Chondrocyte (in vitro differentiated cells): ENCODE results near the gene STARD6. TPM values are rescaled to one million over a fixed set of nuclear protein-coding genes. Genes with fewer than 3 reads are reported as not detected.
"Not testable (repeated sequence)": the region's sequence is repeated elsewhere in the genome, so short reads cannot be mapped to it uniquely, and the experiment has no call there.

Experiments
- DNase-seq: peaks from one replicate; pipeline ENCODE4 v3.0.0; 2021; ENCODE audit warnings: mixed read lengths, low spot score
- H3K27ac Mint-ChIP-seq: one replicate; pipeline ENCODE4 v1.8.0; 2021; ENCODE audit warnings: mild to moderate bottlenecking, moderate library complexity, mixed read lengths; ENCODE audit not compliant: unreplicated experiment
- H3K27me3 Mint-ChIP-seq: 2 replicates; pipeline ENCODE4 v1.8.0; 2021; ENCODE audit warnings: low read depth, mixed read lengths
- H3K36me3 Mint-ChIP-seq: 2 replicates; pipeline ENCODE4 v1.8.0; 2021; ENCODE audit warnings: low read depth, mixed read lengths
- H3K4me1 Mint-ChIP-seq: 2 replicates; pipeline ENCODE4 v1.8.0; 2021; ENCODE audit warnings: low read depth, mild to moderate bottlenecking, mixed read lengths
- H3K4me3 Mint-ChIP-seq: one replicate; pipeline ENCODE4 v1.8.0; 2021; ENCODE audit warnings: mild to moderate bottlenecking, moderate library complexity, mixed read lengths; ENCODE audit not compliant: unreplicated experiment
- H3K9me3 Mint-ChIP-seq: 2 replicates; pipeline ENCODE4 v1.8.0; 2021; ENCODE audit warnings: low read depth, mixed read lengths
- CTCF ChIP-seq: fragments of 200-600 bp; sonication (generic); IDR thresholded peaks from 2 replicates; pipeline ENCODE4 v1.5.0; 2021; ENCODE audit warnings: antibody characterized with exemption, mild to moderate bottlenecking, moderate library complexity
- total RNA-seq: library from RNA; stranded (reverse); gene quantifications from 3 replicates; pipeline ENCODE4 v1.2.1, GENCODE V29; 2021

The STARD6 gene
- total RNA-seq, 1 donor from 2014 or later, result not detected

- H3K4me1 Mint-ChIP-seq, result no peaks in the 10 kb centered on the region
- DNase-seq, result no peak
- H3K9me3 Mint-ChIP-seq, result no peaks in the 10 kb centered on the region
- no peak for TF ChIP-seq CTCF
- no peaks in the 10 kb centered on the region for H3K27me3 Mint-ChIP-seq
- no peaks in the 10 kb centered on the region for H3K36me3 Mint-ChIP-seq
- H3K4me3 Mint-ChIP-seq, result no peak overlapping the region
- no peak overlapping the region for H3K27ac Mint-ChIP-seq
Measured at GRCh38 chr18:54323970-54324369, 33.7 kb downstream of the STARD6 start.

- Mint-ChIP-seq H3K36me3 (no peaks in the 10 kb centered on the region), H3K27ac (no peak overlapping the region), H3K9me3 (no peaks in the 10 kb centered on the region), H3K27me3 (no peaks in the 10 kb centered on the region), H3K4me3 (no peak overlapping the region), H3K4me1 (no peaks in the 10 kb centered on the region)
- no peak for DNase-seq
- TF ChIP-seq CTCF, result no peak
Measured at GRCh38 chr18:54323561-54323960, 34.1 kb downstream of the STARD6 start.

GRCh38 chr18:54316071-54316820 lies 41.4 kb downstream of the STARD6 start:
- Mint-ChIP-seq H3K4me1 (no peaks in the 10 kb centered on the region), H3K36me3 (no peaks in the 10 kb centered on the region), H3K27ac (no peak overlapping the region), H3K27me3 (peaks cover 13% of the 10 kb centered on the region), H3K4me3 (no peak overlapping the region), H3K9me3 (peaks cover 8% of the 10 kb centered on the region)
- TF ChIP-seq CTCF, result no peak
- no peak for DNase-seq

- H3K4me3 Mint-ChIP-seq, H3K9me3 Mint-ChIP-seq, H3K27ac Mint-ChIP-seq, H3K36me3 Mint-ChIP-seq, DNase-seq, H3K4me1 Mint-ChIP-seq: not testable (repeated sequence)
- peaks cover 21% of the 10 kb centered on the region for H3K27me3 Mint-ChIP-seq
Measured at GRCh38 chr18:54309564-54309963, 48.1 kb downstream of the STARD6 start.

GRCh38 chr18:54303408-54303807 lies 54.2 kb downstream of the STARD6 start:
- no peak overlapping the region for H3K4me3 Mint-ChIP-seq
- no peak for TF ChIP-seq CTCF
- H3K36me3 Mint-ChIP-seq, result peaks cover 4% of the 10 kb centered on the region
- peaks cover 25% of the 10 kb centered on the region for H3K9me3 Mint-ChIP-seq
- DNase-seq, result no peak
- H3K4me1 Mint-ChIP-seq, result no peaks in the 10 kb centered on the region
- H3K27ac Mint-ChIP-seq, result no peak overlapping the region
- H3K27me3 Mint-ChIP-seq, result peaks cover 9% of the 10 kb centered on the region

GRCh38 chr18:54298991-54299390 lies 58.7 kb downstream of the STARD6 start:
- not testable (repeated sequence) for H3K27me3 Mint-ChIP-seq, H3K27ac Mint-ChIP-seq, H3K4me1 Mint-ChIP-seq, H3K4me3 Mint-ChIP-seq, DNase-seq
- H3K9me3 Mint-ChIP-seq, result peaks cover 25% of the 10 kb centered on the region
- H3K36me3 Mint-ChIP-seq, result peaks cover 11% of the 10 kb centered on the region
